ENCODE measurements around the gene AMN1. TPM values are rescaled to one million over a fixed set of nuclear protein-coding genes. Genes with fewer than 3 reads are reported as not detected.

Gene AMN1
- polyA plus RNA-seq, 1 donor (not counting 4 experiments of a cell fraction or from before 2014, with no cell fraction given): 11.3 TPM

- no peak for FAIRE-seq
- no peak overlapping the region for H3K27ac ChIP-seq (ENCODE audit: control insufficient read depth, insufficient read depth, low read length)
- H4K20me1 ChIP-seq (ENCODE audit: control insufficient read depth, extremely low read depth, insufficient read depth, low read length): no peaks in the 10 kb centered on the region
- H3K27me3 ChIP-seq (ENCODE audit: control insufficient read depth, extremely low read depth, insufficient read depth, low read length): no peaks in the 10 kb centered on the region
- H3K4me1 ChIP-seq (ENCODE audit: control insufficient read depth, extremely low read depth, insufficient read depth, low read length): no peaks in the 10 kb centered on the region
- no peak overlapping the region for H2AFZ ChIP-seq (ENCODE audit: control insufficient read depth, low read length)
- H3K9me3 ChIP-seq (ENCODE audit: control insufficient read depth, low read depth, low read length): no peaks in the 10 kb centered on the region
- no peaks in the 10 kb centered on the region for H3K36me3 ChIP-seq (ENCODE audit: control insufficient read depth in 2 of 2, extremely low read depth in 1 of 2, insufficient read depth in 2 of 2, low read length in 2 of 2)
- DNase-seq (ENCODE audit: low read depth, low spot score): no peak
- no peaks in the 10 kb centered on the region for H3K79me2 ChIP-seq (ENCODE audit: control insufficient read depth, insufficient read depth, low read length)
- no peaks in the 10 kb centered on the region for H3K9me1 ChIP-seq (ENCODE audit: control insufficient read depth, extremely low read depth, insufficient read depth, low read length)
- no peak overlapping the region for H3K4me3 ChIP-seq (ENCODE audit: control insufficient read depth in 2 of 3, extremely low read depth in 1 of 3, insufficient read depth in 2 of 3, low read depth in 1 of 3, low read length in 3 of 3)
- no peak for TF ChIP-seq EZH2 (IDR thresholded peaks at IDR 0.05; ENCODE audit: low read length)
- no peak for TF ChIP-seq CTCF (optimal IDR thresholded peaks at IDR 0.05 in 1 of 3, IDR thresholded peaks at IDR 0.05 in 1 of 3, conservative IDR thresholded peaks at IDR 0.05 in 1 of 3; ENCODE audit: extremely low read depth in 1 of 3, insufficient read depth in 2 of 3, low read length in 3 of 3)
- no peak overlapping the region for H3K4me2 ChIP-seq (ENCODE audit: control insufficient read depth, extremely low read depth, insufficient read depth, low read depth, low read length)
- no peak overlapping the region for H3K9ac ChIP-seq (ENCODE audit: control insufficient read depth, extremely low read depth, insufficient read depth, low read length)
- dilution Hi-C loops (cut with MboI; ENCODE audit: extremely low pct_ligation_motif_present, low sequenced_read_pairs): no loop called here
These were observed 102.4 kb downstream of the AMN1 start for GRCh38 chr12:31626270-31626995.

GRCh38 chr12:31622038-31622437 is 106.8 kb downstream of the AMN1 start:
- Histone ChIP-seq H3K36me3 (ENCODE audit: control insufficient read depth in 2 of 2, extremely low read depth in 1 of 2, insufficient read depth in 2 of 2, low read length in 2 of 2) (no peaks in the 10 kb centered on the region), H3K9me1 (ENCODE audit: control insufficient read depth, extremely low read depth, insufficient read depth, low read length) (no peaks in the 10 kb centered on the region), H4K20me1 (ENCODE audit: control insufficient read depth, extremely low read depth, insufficient read depth, low read length) (no peaks in the 10 kb centered on the region), H3K4me3 (ENCODE audit: control insufficient read depth in 2 of 3, extremely low read depth in 1 of 3, insufficient read depth in 2 of 3, low read depth in 1 of 3, low read length in 3 of 3) (no peak overlapping the region), H3K9ac (ENCODE audit: control insufficient read depth, extremely low read depth, insufficient read depth, low read length) (no peak overlapping the region), H3K4me1 (ENCODE audit: control insufficient read depth, extremely low read depth, insufficient read depth, low read length) (no peaks in the 10 kb centered on the region), H3K79me2 (ENCODE audit: control insufficient read depth, insufficient read depth, low read length) (no peaks in the 10 kb centered on the region), H3K9me3 (ENCODE audit: control insufficient read depth, low read depth, low read length) (no peaks in the 10 kb centered on the region), H3K27ac (ENCODE audit: control insufficient read depth, insufficient read depth, low read length) (no peak overlapping the region), H3K4me2 (ENCODE audit: control insufficient read depth, extremely low read depth, insufficient read depth, low read depth, low read length) (no peak overlapping the region), H2AFZ (ENCODE audit: control insufficient read depth, low read length) (no peak overlapping the region), H3K27me3 (ENCODE audit: control insufficient read depth, extremely low read depth, insufficient read depth, low read length) (no peaks in the 10 kb centered on the region)
- dilution Hi-C loops (cut with MboI; ENCODE audit: extremely low pct_ligation_motif_present, low sequenced_read_pairs): no loop called here
- TF ChIP-seq EZH2 (IDR thresholded peaks at IDR 0.05; ENCODE audit: low read length): no peak
- TF ChIP-seq CTCF (optimal IDR thresholded peaks at IDR 0.05 in 1 of 3, IDR thresholded peaks at IDR 0.05 in 1 of 3, conservative IDR thresholded peaks at IDR 0.05 in 1 of 3; ENCODE audit: extremely low read depth in 1 of 3, insufficient read depth in 2 of 3, low read length in 3 of 3): no peak
- DNase-seq (ENCODE audit: low read depth, low spot score) (no peak), FAIRE-seq (no peak)

Small RNAs within 50 kb of the gene (small RNA-seq; reads per million reads assigned to genes)
- 0 reads per million in 3 experiments for gene AC023157.2 (ENCODE audit: insufficient read length in 3 of 3, low read depth in 3 of 3, low replicate concordance in 1 of 3)

Other genes starting within 250 kb of the AMN1 start
- gene DENND5B, start 137.9 kb downstream of the AMN1 start, polyA plus RNA-seq: 2.6 to 4.7 TPM (median 3.2 TPM) in 3 replicates
- 1.1 to 1.4 TPM (median 1.1 TPM) in 3 replicates for gene ETFBKMT, start 69.3 kb downstream of the AMN1 start, polyA plus RNA-seq
- gene RESF1, start 230.4 kb upstream of the AMN1 start, polyA plus RNA-seq: 14.5 to 19.7 TPM (median 14.9 TPM) in 3 replicates

All from keratinocyte (primary cell).